ENCODE measurements around the gene APOBEC3F. TPM values are rescaled to one million over a fixed set of nuclear protein-coding genes. Genes with fewer than 3 reads are reported as not detected.
"Not testable (repeated sequence)": the region's sequence is repeated elsewhere in the genome, so short reads cannot be mapped to it uniquely, and the experiment has no call there.

The APOBEC3F gene
- total and polyA plus RNA-seq, 2 donors (not counting 1 experiment from before 2014, with no cell fraction given): 23.3 to 76.8 TPM

- DNase-seq; H3K27me3 ChIP-seq (replicated peaks in 1 of 4; ENCODE audit: control extremely low read depth in 1 of 4, control insufficient read depth in 3 of 4, insufficient read depth in 4 of 4, low read length in 3 of 4); ATAC-seq (ENCODE audit: low read depth); H3K4me2 ChIP-seq (replicated peaks; ENCODE audit: low read depth, low read length, poor library complexity, severe bottlenecking); H3K27ac ChIP-seq (ENCODE audit: low read length in 2 of 2); H3K4me3 ChIP-seq (ENCODE audit: control extremely low read depth in 1 of 5, extremely low read depth in 1 of 5, insufficient read depth in 1 of 5, low read depth in 2 of 5, low read length in 4 of 5); H3K9me3 ChIP-seq (ENCODE audit: control extremely low read depth in 1 of 3, control insufficient read depth in 2 of 3, insufficient read depth in 1 of 3, low read length in 2 of 3); H3K27ac Mint-ChIP-seq; H3K27me3 Mint-ChIP-seq; intact Hi-C loops (cut with micrococcal nuclease); H3K9me3 Mint-ChIP-seq (ENCODE audit: insufficient read depth); H3K36me3 ChIP-seq (replicated peaks in 1 of 2; ENCODE audit: control extremely low read depth in 1 of 2, control insufficient read depth in 1 of 2, extremely low read depth in 1 of 2, insufficient read depth in 2 of 2, low read length in 1 of 2); POLR2A ChIA-PET; H3K4me3 Mint-ChIP-seq; H2AFZ ChIP-seq (ENCODE audit: insufficient read depth, low read depth, low read length, poor library complexity, severe bottlenecking); H4K20me1 ChIP-seq (ENCODE audit: control insufficient read depth, insufficient read depth, low read length, poor library complexity, severe bottlenecking); H3K9ac ChIP-seq (ENCODE audit: low read length): not testable (repeated sequence)
- Histone ChIP-seq H3K4me1 (ENCODE audit: control insufficient read depth in 2 of 2, insufficient read depth in 2 of 2, low read length in 2 of 2) (peaks cover 7 to 15% of the 10 kb centered on the region in 2 donors), H3K79me2 (ENCODE audit: control insufficient read depth, insufficient read depth, low read length) (peaks cover 51% of the 10 kb centered on the region)
- 100% methylated on average over 5 of the region's 8 CpGs for WGBS (ENCODE audit: insufficient coverage)
- peaks cover 29% of the 10 kb centered on the region for H3K4me1 Mint-ChIP-seq
- CTCF ChIA-PET: interaction anchor here (0.7 to 10.2 kb wide), 9 partner anchors 11 to 520 kb away, joined by 3 to 167 read pairs (median 4); partner anchors contain the start of gene CBX6
Observed at GRCh38 chr22:39008271-39008850, 32.3 kb upstream of the APOBEC3F start.

- H3K27me3 Mint-ChIP-seq: no peaks in the 10 kb centered on the region
- intact Hi-C loops (cut with micrococcal nuclease): no loop called here
- H3K79me2 ChIP-seq (ENCODE audit: control insufficient read depth, insufficient read depth, low read length): peaks cover 76% of the 10 kb centered on the region
- H3K9me3 Mint-ChIP-seq (ENCODE audit: insufficient read depth): no peaks in the 10 kb centered on the region
- H3K36me3 ChIP-seq (replicated peaks in 1 of 2; ENCODE audit: control extremely low read depth in 1 of 2, control insufficient read depth in 1 of 2, extremely low read depth in 1 of 2, insufficient read depth in 2 of 2, low read length in 1 of 2): no peaks in the 10 kb centered on the region
- 92% methylated on average over 10 of the region's 15 CpGs for WGBS (ENCODE audit: insufficient coverage)
- peak overlapping the region in 1 of 2 donors; percentile 25 for H3K27ac ChIP-seq (ENCODE audit: low read length in 2 of 2)
- TF ChIP-seq CTCF (IDR thresholded peaks at IDR 0.05): no peak
- no peak for TF ChIP-seq EZH2 (IDR thresholded peaks at IDR 0.05; ENCODE audit: borderline replicate concordance, insufficient read depth, low read depth, low read length, poor library complexity, severe bottlenecking)
- H3K27me3 ChIP-seq (replicated peaks in 1 of 4; ENCODE audit: control extremely low read depth in 1 of 4, control insufficient read depth in 3 of 4, insufficient read depth in 4 of 4, low read length in 3 of 4): no peaks in the 10 kb centered on the region
- no peak for DNase-seq
- H3K9ac ChIP-seq (ENCODE audit: low read length): no peak overlapping the region
- no peaks in the 10 kb centered on the region for H3K9me3 ChIP-seq (ENCODE audit: control extremely low read depth in 1 of 3, control insufficient read depth in 2 of 3, insufficient read depth in 1 of 3, low read length in 2 of 3)
- H4K20me1 ChIP-seq (ENCODE audit: control insufficient read depth, insufficient read depth, low read length, poor library complexity, severe bottlenecking): no peaks in the 10 kb centered on the region
- H3K4me1 ChIP-seq (ENCODE audit: control insufficient read depth in 2 of 2, insufficient read depth in 2 of 2, low read length in 2 of 2): peaks cover 15 to 30% of the 10 kb centered on the region in 2 donors
- H3K4me1 Mint-ChIP-seq: peaks cover 39% of the 10 kb centered on the region
- ChIA-PET CTCF (interaction anchor here (1.1 to 9.5 kb wide), 3 partner anchors 8 to 111 kb away, joined by 3 to 150 read pairs (median 10); no protein-coding TSS in a partner anchor), POLR2A (interaction anchor here (1.0 kb wide), 1 partner anchor 30 kb away, joined by 3 read pairs; no protein-coding TSS in a partner anchor)
- peak overlapping the region; percentile 33 for H2AFZ ChIP-seq (ENCODE audit: insufficient read depth, low read depth, low read length, poor library complexity, severe bottlenecking)
- H3K4me3 ChIP-seq (ENCODE audit: control extremely low read depth in 1 of 5, extremely low read depth in 1 of 5, insufficient read depth in 1 of 5, low read depth in 2 of 5, low read length in 4 of 5): no peak overlapping the region
- H3K4me3 Mint-ChIP-seq: no peak overlapping the region
- peak overlapping the region; percentile 33 for H3K27ac Mint-ChIP-seq
- no peak overlapping the region for H3K4me2 ChIP-seq (replicated peaks; ENCODE audit: low read depth, low read length, poor library complexity, severe bottlenecking)
- no peak for ATAC-seq (ENCODE audit: low read depth)
Observed at GRCh38 chr22:39010946-39011345, 29.7 kb upstream of the APOBEC3F start.
